ENCODE measurements around the gene SRGN.

The SRGN gene

GRCh38 chr10:69090685-69091084, 2.8 kb downstream of the SRGN start:
- DNase-seq (ENCODE audit: low read depth, low spot score): no peak

- no peak for DNase-seq (ENCODE audit: low read depth, low spot score)
Observed at GRCh38 chr10:69091143-69091651, 3.3 kb downstream of the SRGN start.

GRCh38 chr10:69092959-69093850, 5.3 kb downstream of the SRGN start:
- DNase-seq (ENCODE audit: low read depth, low spot score): peak; percentile 89

- DNase-seq (ENCODE audit: low read depth, low spot score): no peak
Observed at GRCh38 chr10:69093933-69094332, 6.0 kb downstream of the SRGN start.

GRCh38 chr10:69096045-69096444, 8.1 kb downstream of the SRGN start:
- no peak for DNase-seq (ENCODE audit: low read depth, low spot score)

GRCh38 chr10:69097729-69098128, 9.8 kb downstream of the SRGN start:
- no peak for DNase-seq (ENCODE audit: low read depth, low spot score)

GRCh38 chr10:69100136-69100872, 12.4 kb downstream of the SRGN start:
- no peak for DNase-seq (ENCODE audit: low read depth, low spot score)

GRCh38 chr10:69101451-69102095, 13.7 kb downstream of the SRGN start:
- peak; percentile 56 for DNase-seq (ENCODE audit: low read depth, low spot score)

- no peak for DNase-seq (ENCODE audit: low read depth, low spot score)
Observed at GRCh38 chr10:69102440-69102839, 14.5 kb downstream of the SRGN start.

- DNase-seq (ENCODE audit: low read depth, low spot score): no peak
Observed at GRCh38 chr10:69103784-69104183, 15.9 kb downstream of the SRGN start.

GRCh38 chr10:69104994-69105790, 17.3 kb downstream of the SRGN start:
- no peak for DNase-seq (ENCODE audit: low read depth, low spot score)

GRCh38 chr10:69107176-69107490, 19.2 kb downstream of the SRGN start:
- no peak for DNase-seq (ENCODE audit: low read depth, low spot score)

GRCh38 chr10:69107699-69108098, 19.8 kb downstream of the SRGN start:
- no peak for DNase-seq (ENCODE audit: low read depth, low spot score)

GRCh38 chr10:69119896-69120295, 32.0 kb downstream of the SRGN start:
- DNase-seq (ENCODE audit: low read depth, low spot score): no peak

GRCh38 chr10:69123306-69123746, 35.4 kb downstream of the SRGN start:
- DNase-seq (ENCODE audit: low read depth, low spot score): no peak

- peak; percentile 100 for DNase-seq (ENCODE audit: low read depth, low spot score)
Observed at GRCh38 chr10:69123747-69124562, 36.1 kb downstream of the SRGN start, which contains the start of gene VPS26A. Gene VPS26A, plus strand, starts transcription at chr10:69124178. Its CDS starts 100 bp downstream, at chr10:69124278.

GRCh38 chr10:69124563-69125268, 36.8 kb downstream of the SRGN start:
- DNase-seq (ENCODE audit: low read depth, low spot score): peak; percentile 73

- no peak for DNase-seq (ENCODE audit: low read depth, low spot score)
Observed at GRCh38 chr10:69125554-69125953, 37.7 kb downstream of the SRGN start.

GRCh38 chr10:69130251-69130650, 42.3 kb downstream of the SRGN start:
- peak; percentile 37 for DNase-seq (ENCODE audit: low read depth, low spot score)

- DNase-seq (ENCODE audit: low read depth, low spot score): no peak
Observed at GRCh38 chr10:69139961-69140360, 52.1 kb downstream of the SRGN start.
